ENCODE measurements around the gene FRAT1.

DNA sequence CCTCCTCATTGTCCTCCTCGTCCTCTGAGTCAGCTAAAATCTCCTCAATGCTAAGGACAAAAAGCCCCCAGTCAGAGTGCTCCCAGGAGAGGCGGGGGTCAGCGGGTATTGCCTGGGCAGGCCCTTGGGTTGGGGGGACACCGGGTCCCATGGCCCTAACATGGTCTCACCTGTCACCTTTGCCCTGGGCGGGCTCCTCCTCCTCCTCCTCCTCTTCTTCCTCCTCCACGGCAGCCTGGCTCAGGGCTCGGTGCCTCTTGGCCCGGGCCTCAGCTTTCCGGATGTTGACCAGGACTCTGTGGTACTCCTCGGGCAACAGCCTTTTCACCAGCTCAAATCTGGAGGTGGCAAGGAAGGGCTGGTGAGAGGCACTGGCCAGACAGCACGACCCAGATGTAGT, 47.5 kb downstream of the FRAT1 start:
- TF ChIP-seq CTCF (IDR thresholded peaks at IDR 0.05) (no peak), EZH2 (IDR thresholded peaks at IDR 0.05; ENCODE audit: borderline replicate concordance, insufficient read depth, low read depth, low read length, poor library complexity, severe bottlenecking) (no peak)
